H1 (cell line): ENCODE measurements around the gene STAG1. TPM values are rescaled to one million over a fixed set of nuclear protein-coding genes. Genes with fewer than 3 reads are reported as not detected.
A peak's percentile ranks its signal among the peaks of the same experiment; 100 is the strongest.

Experiments
- CTCF ChIA-PET: fragments of 300-600 bp; sonication (Branson Sonifier 250); formaldehyde crosslinking; loops from one replicate; lab custom pipeline; 2021; ENCODE audit not compliant: partially characterized antibody; lab: Charles Lee
- POLR2A ChIA-PET: fragments of 300-600 bp; sonication (Branson Sonifier 250); formaldehyde crosslinking; loops from one replicate; lab custom pipeline; 2021; ENCODE audit warnings: inconsistent platforms; ENCODE audit not compliant: partially characterized antibody; lab: Charles Lee
- DNase-seq, 2 experiments: peaks; one replicate each; pipeline versions ENCODE4 v3.0.0 to v3.0.0-alpha.2; 2010 to 2022; ENCODE audit warnings: low spot score in 2 of 2, low read depth in 1 of 2, mixed read lengths in 1 of 2
- FAIRE-seq: peaks from 2 replicates; lab custom pipeline; 2011; peaks lifted over from hg19 to GRCh38; lab: Jason Lieb, UNC
- H2AFZ ChIP-seq: 2 replicates; pipeline ENCODE4 v1.8.1; 2012; ENCODE audit warnings: low read length, inconsistent platforms
- H2AK5ac ChIP-seq: 2 replicates; pipeline ENCODE4 v1.6.1; 2013; ENCODE audit warnings: low read depth, low read length
- H2BK120ac ChIP-seq: replicated peaks from 2 replicates; pipeline ENCODE3; 2013; ENCODE audit warnings: low read depth, low read length, inconsistent platforms
- H2BK12ac ChIP-seq: 2 replicates; pipeline ENCODE4 v1.6.1; 2013; ENCODE audit warnings: low read depth, low read length
- H2BK15ac ChIP-seq: 2 replicates; pipeline ENCODE4 v1.6.1; 2013; ENCODE audit warnings: low read length
- H2BK20ac ChIP-seq: 2 replicates; pipeline ENCODE4 v1.6.1; 2013; ENCODE audit warnings: low read length
- H2BK5ac ChIP-seq: 2 replicates; pipeline ENCODE4 v1.6.1; 2013; ENCODE audit warnings: low read depth, low read length
- H3K14ac ChIP-seq: 2 replicates; pipeline ENCODE4 v1.6.1; 2013; ENCODE audit warnings: inconsistent platforms; ENCODE audit not compliant: insufficient read length
- H3K18ac ChIP-seq: 2 replicates; pipeline ENCODE4 v1.6.1; 2013; ENCODE audit warnings: low read length; ENCODE audit errors: extremely low read depth
- H3K23ac ChIP-seq: 2 replicates; pipeline ENCODE4 v1.6.1; 2013; ENCODE audit warnings: inconsistent platforms; ENCODE audit not compliant: insufficient read length
- H3K23me2 ChIP-seq: 2 replicates; pipeline ENCODE4 v1.6.1; 2013; ENCODE audit warnings: low read depth, low read length
- H3K27ac ChIP-seq: 2 replicates; pipeline ENCODE4 v1.6.1; 2011; ENCODE audit warnings: low read depth, low read length, inconsistent platforms
- H3K27me3 ChIP-seq, 4 experiments: replicated peaks in 1 of 4; 1 replicate in 1 of 4; 2 replicates in 3 of 4; pipeline versions ENCODE4 v1.6.1 to v1.8.1; 2011 to 2013; ENCODE audit warnings: low read length in 3 of 4, mild to moderate bottlenecking in 3 of 4, inconsistent platforms in 2 of 4, mixed read lengths in 2 of 4, moderate library complexity in 1 of 4; ENCODE audit not compliant: control insufficient read depth in 3 of 4, insufficient read depth in 3 of 4; ENCODE audit errors: extremely low read depth in 1 of 4
- H3K36me3 ChIP-seq, 4 experiments: 2 replicates each; pipeline versions ENCODE4 v1.6.1 to v1.8.1; 2011 to 2013; ENCODE audit warnings: mild to moderate bottlenecking in 4 of 4, low read length in 3 of 4, moderate library complexity in 2 of 4, control low read depth in 1 of 4, inconsistent platforms in 1 of 4; ENCODE audit not compliant: insufficient read depth in 4 of 4, control insufficient read depth in 2 of 4
- H3K4ac ChIP-seq: replicated peaks from 2 replicates; pipeline ENCODE3; 2013; ENCODE audit warnings: low read length, low read depth, mixed read lengths, inconsistent platforms; ENCODE audit not compliant: insufficient read length
- H3K4me1 ChIP-seq, 4 experiments: replicated peaks in 1 of 4; 1 replicate in 1 of 4; 2 replicates in 3 of 4; pipeline versions ENCODE4 v1.6.1 to v1.8.1; 2011 to 2013; ENCODE audit warnings: low read length in 3 of 4, inconsistent platforms in 2 of 4, mixed read lengths in 1 of 4; ENCODE audit not compliant: insufficient read depth in 4 of 4, control insufficient read depth in 3 of 4
- H3K4me2 ChIP-seq, 2 experiments: 2 replicates each; pipeline versions ENCODE4 v1.6.1 to v1.8.1; 2011 to 2013; ENCODE audit warnings: low read depth in 2 of 2, low read length in 2 of 2, control low read depth in 1 of 2, inconsistent platforms in 1 of 2, mild to moderate bottlenecking in 1 of 2; ENCODE audit not compliant: insufficient read depth in 1 of 2
- H3K4me3 ChIP-seq, 4 experiments: fragments of 200-600, 300-600 bp in 1 of 4; sonication (generic), shearing (Covaris generic), sonication (Bioruptor Twin) in 1 of 4; 2 replicates each; pipeline versions ENCODE4 v1.5.1 to v1.8.1; 2011 to 2016; ENCODE audit warnings: low read length in 4 of 4, low read depth in 3 of 4, control low read depth in 2 of 4, inconsistent platforms in 2 of 4, mild to moderate bottlenecking in 2 of 4, mixed read lengths in 1 of 4, moderate library complexity in 1 of 4; ENCODE audit not compliant: insufficient read depth in 2 of 4; ENCODE audit errors: extremely low read depth in 1 of 4
- H3K56ac ChIP-seq: replicated peaks from 2 replicates; pipeline ENCODE3; 2013; ENCODE audit warnings: low read depth, mild to moderate bottlenecking, mixed read lengths, low read length, inconsistent platforms; ENCODE audit not compliant: insufficient read length
- H3K79me1 ChIP-seq: 2 replicates; pipeline ENCODE4 v1.6.1; 2013; ENCODE audit warnings: low read depth, low read length, control low read depth
- H3K79me2 ChIP-seq, 2 experiments: 2 replicates each; pipeline versions ENCODE4 v1.6.1 to v1.8.1; 2012 to 2013; ENCODE audit warnings: low read length in 2 of 2, mild to moderate bottlenecking in 2 of 2, inconsistent platforms in 1 of 2; ENCODE audit not compliant: insufficient read depth in 2 of 2, control insufficient read depth in 1 of 2
- H3K9ac ChIP-seq, 4 experiments: replicated peaks in 1 of 4; 1 replicate in 1 of 4; 2 replicates in 3 of 4; pipeline versions ENCODE4 v1.6.1 to v1.8.1; 2011 to 2013; ENCODE audit warnings: low read depth in 3 of 4, low read length in 3 of 4, control low read depth in 2 of 4, mild to moderate bottlenecking in 2 of 4, moderate library complexity in 2 of 4, inconsistent platforms in 1 of 4; ENCODE audit errors: extremely low read depth in 1 of 4
- H3K9me3 ChIP-seq, 2 experiments: 2 replicates each; pipeline versions ENCODE4 v1.6.1 to v1.8.1; 2012 to 2013; ENCODE audit warnings: mild to moderate bottlenecking in 2 of 2, moderate library complexity in 2 of 2, control low read depth in 1 of 2, inconsistent platforms in 1 of 2, low read depth in 1 of 2, low read length in 1 of 2, mixed read lengths in 1 of 2; ENCODE audit not compliant: insufficient read depth in 2 of 2
- H4K20me1 ChIP-seq, 2 experiments: replicated peaks in 1 of 2; 2 replicates each; pipeline versions ENCODE3 to v1.8.1; 2011 to 2013; ENCODE audit warnings: inconsistent platforms in 2 of 2, low read length in 2 of 2, mild to moderate bottlenecking in 1 of 2; ENCODE audit not compliant: insufficient read depth in 2 of 2, control insufficient read depth in 1 of 2
- H4K5ac ChIP-seq: 2 replicates; pipeline ENCODE4 v1.6.1; 2013; ENCODE audit warnings: low read length, low read depth, mixed read lengths, inconsistent platforms; ENCODE audit not compliant: insufficient read length
- H4K8ac ChIP-seq: 2 replicates; pipeline ENCODE4 v1.8.0; 2013; ENCODE audit warnings: mild to moderate bottlenecking, moderate library complexity, low read length, inconsistent platforms; ENCODE audit not compliant: insufficient read depth; ENCODE audit errors: extremely low read depth
- H4K91ac ChIP-seq: replicated peaks from 2 replicates; pipeline ENCODE3; 2013; ENCODE audit warnings: low read length, mixed read lengths, inconsistent platforms; ENCODE audit not compliant: insufficient read length
- CEBPB ChIP-seq: IDR thresholded peaks from 2 replicates; pipeline ENCODE4 v1.6.1; 2012; ENCODE audit warnings: low read depth, low read length
- POLR2A ChIP-seq, 2 experiments: IDR thresholded peaks; 1 replicate in 1 of 2; 2 replicates in 1 of 2; pipeline ENCODE4 v1.6.1; 2011; ENCODE audit warnings: low read depth in 2 of 2, low read length in 2 of 2, mild to moderate bottlenecking in 2 of 2; ENCODE audit errors: control extremely low read depth in 1 of 2
- WGBS, 2 experiments: shearing (Covaris generic) in 1 of 2; methylation state at CpG; one replicate each; pipeline versions ENCODE4 v1.1.6 to v1.1.7; 2013 to 2015; ENCODE audit warnings: low lambda C conversion rate in 2 of 2, mixed read lengths in 2 of 2, inconsistent platforms in 1 of 2, low coverage in 1 of 2, missing lambda C conversion rate in 1 of 2; ENCODE audit not compliant: insufficient replicate concordance in 2 of 2, insufficient coverage in 1 of 2, insufficient read length in 1 of 2; ENCODE audit errors: extremely low coverage in 1 of 2, missing lambda C conversion rate in 1 of 2; 5-methylcytosine and 5-hydroxymethylcytosine counted together
- polyA plus RNA-seq, 7 experiments: library from polyadenylated mRNA; depleted of rRNA in 3 of 7; stranded (reverse) in 5 of 7; unstranded in 2 of 7; fragments of >200 nt in 5 of 7; fragments of 200-250 nt in 2 of 7; gene quantifications; 1 replicate in 5 of 7; 2 replicates in 1 of 7; 4 replicates in 1 of 7; pipeline versions ENCODE4 v1.2.1 to v1.2.3, GENCODE V29; 2011 to 2013; ENCODE audit warnings: missing spikeins in 2 of 7, mixed read lengths in 2 of 7
- total RNA-seq: library from RNA; stranded (reverse); fragmentation: NEBNext Ultra II Directional; extraction: Animal tissue kit (Norgen Biotek cat#: 25700); gene quantifications from 2 replicates; pipeline ENCODE4 v1.2.1, GENCODE V29; 2021

STAG1 gene
- total and polyA plus RNA-seq, 2 of the 8 experiments (the other 6 are each of a cell fraction or from before 2014, with no cell fraction given) = 4.6 to 23.4 TPM

DNA sequence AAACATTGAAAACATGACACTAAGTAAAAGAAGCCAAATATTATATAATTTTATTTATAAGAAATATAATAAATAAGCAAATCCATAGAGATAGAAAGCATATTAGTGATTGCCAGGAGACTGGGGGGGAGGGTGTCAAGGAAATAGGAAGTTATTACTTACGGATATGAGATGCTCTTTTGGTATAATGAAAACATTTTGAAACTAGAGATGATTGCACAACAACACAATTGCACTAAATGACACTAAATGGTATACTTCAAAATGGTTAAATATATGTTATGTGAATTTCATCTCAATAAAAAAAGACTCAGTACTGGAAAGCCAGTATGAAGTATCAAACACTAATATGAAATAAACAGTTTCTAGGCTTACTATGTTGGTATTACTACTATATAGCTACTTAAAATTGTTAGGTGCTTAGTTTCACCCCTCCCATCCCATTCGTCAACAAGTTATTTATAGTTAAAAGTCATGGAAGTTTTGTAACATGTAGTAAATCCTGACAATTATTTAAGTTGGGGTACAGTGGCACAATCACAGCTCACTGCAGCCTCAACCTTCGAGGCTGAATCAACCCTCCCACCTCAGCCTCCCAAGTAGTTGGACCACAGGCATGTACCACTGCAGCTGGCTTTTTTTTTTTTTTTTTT, 43.7 kb downstream of the STAG1 start:
- Histone ChIP-seq H3K23ac (no peak overlapping the region), H2AFZ (no peak overlapping the region), H3K27me3 (no peaks in the 10 kb centered on the region), H3K9me3 (no peaks in the 10 kb centered on the region), H3K36me3 (no peaks in the 10 kb centered on the region), H2BK120ac (no peak overlapping the region), H3K4me1 (no peaks in the 10 kb centered on the region), H2AK5ac (no peak overlapping the region), H3K27ac (no peak overlapping the region), H3K4me3 (no peak overlapping the region), H2BK5ac (no peak overlapping the region), H3K79me1 (peaks cover 4% of the 10 kb centered on the region), H3K23me2 (no peaks in the 10 kb centered on the region; the same call in 1 of the 2 replicates), H4K8ac (no peak overlapping the region), H3K4ac (no peak overlapping the region), H3K4me2 (no peak overlapping the region), H3K79me2 (peaks cover 6 to 91% of the 10 kb centered on the region in 2 experiments; a peak in 3 of 4 replicates), H4K5ac (no peak overlapping the region), H2BK15ac (no peak overlapping the region), H3K18ac (no peak overlapping the region), H3K14ac (no peak overlapping the region), H3K9ac (no peak overlapping the region), H4K20me1 (no peaks in the 10 kb centered on the region), H2BK20ac (no peak overlapping the region), H4K91ac (no peak overlapping the region), H3K56ac (no peak overlapping the region), H2BK12ac (no peak overlapping the region)
- 95% methylated on average over 3 of the region's 3 CpGs; no CpG with 5 or more reads in 1 of the 2 experiments for whole genome bisulfite sequencing, 2 experiments
- TF ChIP-seq CEBPB (0 out of 2 replicates have a peak, but pooled peaks have one; percentile 36), POLR2A (IDR thresholded peaks at IDR 0.05; ENCODE audit: control extremely low read depth in 1 of 2, low read depth in 2 of 2, low read length in 2 of 2) (no peak)
- DNase-seq (no peak), FAIRE-seq (no peak)
- ChIA-PET CTCF (interaction anchor here (0.6 kb wide), 1 partner anchor 77 kb away, joined by 3 read pairs; no protein-coding TSS in a partner anchor), POLR2A (interaction anchor here (0.6 kb wide), 1 partner anchor 39 kb away, joined by 3 read pairs; no protein-coding TSS in a partner anchor)
